ENCODE measurements around the gene EIF2A.
"Not testable (repeated sequence)": the region's sequence is repeated elsewhere in the genome, so short reads cannot be mapped to it uniquely, and the experiment has no call there.

Gene EIF2A

DNA sequence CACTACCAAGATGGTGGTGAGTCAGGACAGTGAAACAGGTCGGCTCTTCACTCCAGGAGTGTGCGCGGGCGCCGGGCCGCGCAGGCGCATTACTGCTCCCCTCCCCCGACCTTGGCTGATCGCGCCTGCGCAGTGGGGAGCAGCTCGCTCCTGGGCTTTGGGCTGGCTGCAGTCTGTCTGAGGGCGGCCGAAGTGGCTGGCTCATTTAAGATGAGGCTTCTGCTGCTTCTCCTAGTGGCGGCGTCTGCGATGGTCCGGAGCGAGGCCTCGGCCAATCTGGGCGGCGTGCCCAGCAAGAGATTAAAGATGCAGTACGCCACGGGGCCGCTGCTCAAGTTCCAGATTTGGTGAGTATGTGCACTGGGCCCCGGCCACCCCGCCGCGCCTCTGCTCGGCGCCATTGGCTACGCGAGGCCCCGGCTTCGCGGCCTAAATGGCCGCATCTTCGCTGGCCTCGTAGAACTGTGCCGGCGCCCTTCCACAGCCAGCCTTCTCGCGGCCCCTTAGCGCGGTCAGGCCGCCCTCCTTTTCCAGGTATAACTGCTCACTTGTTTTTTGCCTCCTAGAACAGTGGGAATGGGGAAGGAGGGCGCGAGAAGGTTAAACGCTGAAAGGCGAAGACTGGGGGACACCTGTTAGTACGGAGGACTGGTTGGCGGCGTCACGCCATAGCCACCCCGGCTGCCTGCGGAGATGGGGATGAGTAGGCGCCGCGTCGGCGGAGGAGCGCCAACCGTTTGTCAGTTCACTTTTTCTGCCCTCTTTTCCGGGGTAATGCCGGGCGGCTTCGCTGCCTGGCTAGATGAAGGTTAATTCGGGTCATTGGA lies 56.8 kb downstream of the EIF2A start, which contains the start of gene SELENOT:
Gene SELENOT, plus strand, starts transcription at position 169 of the 827 bp plus-strand sequence. Its CDS starts 42 bp downstream, at position 211.
- DNase-seq, result peak; percentile 93

DNA sequence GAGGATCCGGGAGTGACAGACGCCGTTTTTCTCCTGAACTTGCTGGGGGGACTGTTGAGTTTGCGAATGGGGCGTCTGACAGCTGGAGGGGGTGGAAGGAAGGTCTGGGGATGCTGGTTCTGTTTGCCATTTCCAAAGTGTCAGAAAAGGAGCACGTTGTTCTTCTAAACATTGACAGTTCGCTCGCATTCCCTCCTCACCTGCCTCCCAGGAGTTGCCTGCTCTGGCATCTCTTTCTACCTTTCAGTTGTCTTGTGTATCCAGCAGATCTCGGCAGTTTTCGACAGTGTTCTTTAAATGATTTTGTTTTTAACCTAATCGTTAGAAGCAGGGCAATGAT lies 57.4 kb downstream of the EIF2A start:
- DNase-seq, result no peak

DNA sequence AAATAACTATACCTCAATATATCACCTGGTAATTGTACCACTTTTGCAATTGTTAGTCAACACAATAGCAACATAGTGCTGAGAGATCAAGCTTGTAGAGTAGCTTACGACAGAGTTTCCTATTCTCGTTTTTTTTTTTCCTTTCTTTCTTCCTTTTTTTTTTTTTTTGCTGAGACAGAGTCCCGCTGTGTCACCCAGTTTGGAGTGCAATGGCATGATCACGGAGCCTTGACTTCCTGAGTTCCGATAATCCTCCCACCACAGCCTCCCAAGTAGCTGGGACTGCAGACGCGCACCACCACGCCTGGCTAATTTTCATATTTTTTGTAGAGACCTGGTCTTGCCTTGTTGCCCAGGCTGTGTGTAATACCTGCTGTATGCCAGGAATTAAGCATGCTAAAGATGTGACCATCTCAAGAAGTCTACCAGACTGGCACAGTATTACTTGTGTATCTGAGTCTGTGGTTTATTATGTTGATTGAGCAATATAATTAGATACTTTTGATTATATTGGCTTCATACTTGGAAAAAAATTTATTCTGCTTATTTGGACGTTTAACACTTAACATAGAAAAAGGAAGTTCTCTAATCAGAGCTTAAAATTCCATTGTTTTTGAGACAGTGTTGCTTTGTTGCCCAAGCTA lies 59.5 kb downstream of the EIF2A start:
- DNase-seq, result no peak

DNA sequence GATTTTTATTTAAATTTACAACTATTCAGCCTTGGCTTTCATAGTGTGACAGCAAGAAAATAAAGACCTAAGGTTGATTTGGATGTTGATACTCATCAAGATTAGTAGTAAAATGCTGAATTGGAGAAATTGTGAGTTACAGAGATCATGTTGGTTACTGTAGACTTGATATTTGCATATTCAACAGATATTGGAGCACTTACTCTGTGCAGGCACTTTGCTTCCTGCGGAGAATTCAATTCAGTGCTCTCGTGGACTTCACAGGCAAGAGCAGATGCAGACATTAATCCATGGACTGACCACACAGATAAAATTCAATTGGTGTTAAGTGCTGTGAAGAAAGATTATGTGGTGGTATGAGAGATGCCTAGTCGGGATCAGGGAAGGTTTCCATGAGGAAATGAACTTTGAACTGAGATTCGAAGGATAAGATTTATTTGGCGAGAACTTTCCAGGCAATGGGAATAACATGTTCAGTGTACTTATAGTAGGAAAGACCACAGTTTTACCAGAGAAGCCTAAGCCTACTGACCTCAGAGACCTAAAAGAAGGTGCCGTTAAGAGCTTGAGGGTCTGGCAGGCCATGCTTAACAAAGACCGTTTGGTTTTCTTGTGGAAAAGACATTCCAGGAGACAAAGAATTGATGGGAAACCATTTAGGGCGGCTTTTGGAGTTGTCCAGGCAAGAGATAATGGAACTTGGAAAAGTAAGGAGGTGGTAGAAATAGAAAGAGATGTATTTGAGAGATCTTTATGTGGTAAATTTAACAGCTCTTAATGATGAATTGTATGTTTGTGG lies 60.9 kb downstream of the EIF2A start:
- DNase-seq, result no peak

DNA sequence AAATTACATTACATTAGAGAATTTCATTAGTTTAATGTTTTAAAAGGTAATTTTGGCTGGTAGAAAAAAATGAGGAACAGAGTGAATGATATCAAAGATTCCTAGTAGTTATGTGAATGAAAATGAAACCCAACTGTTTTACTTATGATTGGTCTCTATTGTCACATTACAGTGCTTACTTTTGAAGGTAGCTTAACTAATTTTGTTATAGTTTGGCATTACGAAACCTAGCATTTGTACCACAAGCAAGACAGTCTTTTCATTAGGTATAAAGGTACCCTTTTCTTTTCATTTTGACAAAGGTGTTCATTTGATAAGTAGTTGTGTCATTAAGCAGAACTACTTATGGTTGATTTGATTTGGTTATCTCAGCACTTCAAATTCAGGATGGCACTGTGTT lies 63.4 kb downstream of the EIF2A start:
- no peak for DNase-seq

DNA sequence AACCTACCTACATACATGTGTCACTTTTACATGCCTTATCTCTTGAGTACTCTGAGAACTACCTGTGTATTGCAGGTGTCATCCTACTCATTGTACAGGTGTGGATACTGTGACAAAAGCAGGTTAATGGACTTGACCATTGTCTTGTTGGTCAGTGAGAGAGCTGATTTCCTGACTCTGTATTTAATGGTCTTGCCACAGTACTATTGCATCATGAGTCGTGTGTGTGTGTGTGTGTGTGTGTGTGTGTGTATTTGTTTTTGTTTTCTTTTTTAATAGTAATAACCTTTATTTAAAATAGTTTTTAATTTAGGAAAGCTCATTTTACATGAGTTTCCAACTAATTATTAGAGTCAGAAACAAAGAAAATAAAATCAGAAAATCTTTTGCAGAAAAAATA lies 64.2 kb downstream of the EIF2A start:
- no peak for DNase-seq

DNA sequence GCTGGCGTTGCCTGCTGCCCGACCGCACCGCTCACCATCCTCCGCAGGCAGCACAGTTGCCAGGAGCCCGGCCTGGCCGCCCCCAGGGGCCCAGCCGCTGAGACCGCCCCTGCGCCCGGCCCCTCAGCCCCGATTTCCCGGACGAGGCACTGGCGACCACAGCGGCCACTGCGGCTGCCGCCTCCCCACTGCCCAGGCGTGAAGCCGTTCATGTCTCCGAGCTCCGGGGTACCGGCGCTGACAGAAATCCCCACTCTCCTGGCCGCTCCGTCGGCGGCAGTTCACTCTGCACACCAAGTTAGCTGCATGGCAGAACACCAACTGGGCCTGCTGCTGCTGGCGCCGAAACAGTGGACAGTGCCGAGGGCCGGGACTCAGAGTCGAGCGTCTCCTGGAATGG lies 65.1 kb downstream of the EIF2A start:
- DNase-seq, result peak; percentile 7

DNA sequence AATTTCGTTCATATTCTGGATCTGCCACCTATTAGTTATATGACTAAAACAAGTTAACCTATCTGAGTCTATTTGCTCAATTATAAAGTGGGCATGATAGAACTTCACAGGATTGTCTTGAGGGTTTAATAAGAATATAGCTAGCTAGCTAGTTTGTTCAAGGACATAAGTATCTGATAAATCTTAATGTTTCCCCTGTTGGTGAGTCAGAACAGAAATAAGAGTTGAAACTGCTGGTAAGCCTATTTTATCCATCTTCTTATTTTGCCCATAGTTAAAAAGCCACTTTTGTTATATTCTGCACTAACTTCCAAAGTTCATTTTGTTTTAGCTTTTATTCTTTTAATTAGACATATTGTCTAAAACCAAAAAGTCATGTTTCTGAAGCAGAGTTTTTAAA lies 65.9 kb downstream of the EIF2A start:
- no peak for DNase-seq

DNA sequence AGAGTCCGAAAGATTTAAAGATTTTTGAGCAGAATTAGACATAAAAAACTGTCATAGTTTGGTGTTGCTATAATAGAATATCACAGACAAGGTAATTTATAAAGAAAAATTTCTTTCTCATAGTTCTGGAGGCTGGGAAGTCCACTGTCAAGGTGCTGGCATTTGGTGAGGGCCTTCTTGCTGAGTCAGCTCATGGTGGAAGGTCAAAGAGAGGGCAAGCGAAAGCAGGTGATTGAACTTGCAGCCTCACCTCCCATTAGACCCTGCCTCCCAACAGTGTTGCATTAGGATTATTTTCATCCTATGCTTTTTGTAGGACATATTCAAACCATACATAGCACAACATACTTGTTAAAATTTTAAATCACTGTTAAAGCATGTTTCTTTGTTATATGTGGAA lies 66.4 kb downstream of the EIF2A start:
- DNase-seq, result no peak

DNA sequence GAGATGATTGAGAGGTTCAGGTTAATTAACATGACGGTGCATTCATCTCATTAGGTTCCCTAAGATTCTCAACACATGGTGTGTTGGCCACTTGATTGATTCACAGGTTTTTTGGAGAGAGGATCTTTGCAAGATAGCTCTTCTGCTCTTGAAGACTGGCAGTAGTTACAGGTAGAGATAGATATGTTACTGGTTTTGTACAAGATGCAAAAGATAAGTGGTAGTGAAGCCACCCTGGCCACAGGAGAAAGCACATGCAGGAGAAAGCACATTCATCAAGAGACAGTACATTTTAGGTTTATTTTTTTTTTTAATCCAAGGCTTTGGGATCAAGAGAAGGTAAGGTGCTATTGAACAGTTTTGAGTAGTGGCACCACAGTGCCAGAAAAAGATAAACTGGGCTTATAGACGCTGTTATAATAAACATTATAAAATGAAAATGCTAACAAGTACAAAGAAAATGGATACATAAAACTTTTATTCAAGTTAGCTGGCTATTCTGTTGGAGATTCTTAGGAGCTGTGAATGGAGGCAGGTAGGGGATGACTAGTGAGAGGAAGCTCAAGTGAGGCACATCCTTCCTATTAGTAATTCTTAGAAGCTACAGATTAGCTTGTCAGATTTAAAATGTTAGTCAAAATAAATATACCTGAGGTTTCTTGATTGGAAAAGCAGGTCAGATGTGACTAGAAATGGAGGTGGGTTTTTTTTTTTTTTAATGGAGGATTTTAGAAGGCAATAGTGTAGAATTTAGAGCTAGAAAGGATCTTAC lies 67.3 kb downstream of the EIF2A start:
- no peak for DNase-seq

DNA sequence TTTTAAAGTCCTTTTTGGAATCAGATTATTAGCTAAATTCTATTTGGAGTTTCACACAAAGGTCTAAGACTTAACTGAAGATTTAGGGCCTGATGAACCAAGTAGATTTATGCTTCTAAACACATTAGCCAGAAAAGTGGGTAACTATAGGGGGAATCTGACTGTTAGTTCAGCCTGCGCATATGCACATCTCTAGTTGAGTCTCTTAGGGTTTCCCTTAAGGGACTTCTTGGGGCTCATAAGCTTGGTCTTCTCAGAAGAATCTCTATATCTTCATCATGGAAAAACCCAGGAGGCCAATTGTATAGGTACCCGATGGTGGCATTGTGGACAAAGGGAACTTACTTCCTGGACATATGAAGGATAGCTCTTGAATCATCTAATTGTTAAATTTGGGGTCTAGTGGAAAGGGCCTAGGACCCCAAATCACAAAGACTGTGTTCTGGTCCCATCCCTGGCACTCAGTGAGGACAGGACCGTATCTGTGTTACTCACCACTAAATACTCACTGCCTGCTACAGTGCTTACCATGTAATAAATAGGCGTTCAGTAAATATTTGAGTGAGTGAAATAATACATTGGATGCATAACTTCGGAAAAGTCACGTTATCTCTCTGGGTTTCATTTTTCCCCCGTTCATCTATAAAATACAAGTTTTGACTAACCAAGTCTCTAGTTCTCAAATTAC lies 73.6 kb downstream of the EIF2A start:
- no peak for DNase-seq

DNA sequence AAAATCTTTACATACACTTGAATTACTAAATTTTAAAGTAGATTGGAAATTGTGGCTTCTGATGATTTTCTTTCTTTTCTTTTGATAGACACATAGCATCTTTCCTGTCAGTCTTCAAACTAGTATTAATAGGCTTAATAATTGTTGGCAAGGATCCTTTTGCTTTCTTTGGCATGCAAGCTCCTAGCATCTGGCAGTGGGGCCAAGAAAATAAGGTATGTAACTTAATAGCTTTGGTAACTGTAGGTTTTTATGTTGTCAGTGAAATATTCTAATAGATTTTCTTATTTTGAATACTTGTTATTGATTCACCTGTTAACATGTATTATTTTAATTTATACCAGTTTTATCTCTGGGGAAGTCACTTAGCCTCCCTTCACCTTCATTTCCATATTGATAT lies 76.4 kb downstream of the EIF2A start:
- DNase-seq, result not testable (repeated sequence)

DNA sequence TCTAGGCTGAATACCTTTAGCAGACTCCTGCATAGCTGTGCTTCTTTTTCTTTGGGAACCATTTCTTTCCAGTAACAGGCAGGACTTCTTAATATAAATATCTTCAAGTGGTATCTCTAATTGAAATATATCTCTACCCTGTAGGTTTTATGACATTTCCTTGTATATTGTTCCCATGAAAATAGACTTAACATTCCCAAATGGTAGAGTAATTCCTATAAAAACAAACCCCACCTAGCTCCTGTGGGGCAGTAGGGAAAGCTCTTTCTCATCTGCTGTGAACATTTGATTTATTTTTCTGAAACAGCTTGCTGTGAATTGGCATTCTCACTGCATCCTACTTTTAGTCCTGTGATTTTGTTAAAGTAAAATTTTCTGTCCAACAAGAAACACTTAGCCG lies 77.4 kb downstream of the EIF2A start:
- DNase-seq, result no peak

DNA sequence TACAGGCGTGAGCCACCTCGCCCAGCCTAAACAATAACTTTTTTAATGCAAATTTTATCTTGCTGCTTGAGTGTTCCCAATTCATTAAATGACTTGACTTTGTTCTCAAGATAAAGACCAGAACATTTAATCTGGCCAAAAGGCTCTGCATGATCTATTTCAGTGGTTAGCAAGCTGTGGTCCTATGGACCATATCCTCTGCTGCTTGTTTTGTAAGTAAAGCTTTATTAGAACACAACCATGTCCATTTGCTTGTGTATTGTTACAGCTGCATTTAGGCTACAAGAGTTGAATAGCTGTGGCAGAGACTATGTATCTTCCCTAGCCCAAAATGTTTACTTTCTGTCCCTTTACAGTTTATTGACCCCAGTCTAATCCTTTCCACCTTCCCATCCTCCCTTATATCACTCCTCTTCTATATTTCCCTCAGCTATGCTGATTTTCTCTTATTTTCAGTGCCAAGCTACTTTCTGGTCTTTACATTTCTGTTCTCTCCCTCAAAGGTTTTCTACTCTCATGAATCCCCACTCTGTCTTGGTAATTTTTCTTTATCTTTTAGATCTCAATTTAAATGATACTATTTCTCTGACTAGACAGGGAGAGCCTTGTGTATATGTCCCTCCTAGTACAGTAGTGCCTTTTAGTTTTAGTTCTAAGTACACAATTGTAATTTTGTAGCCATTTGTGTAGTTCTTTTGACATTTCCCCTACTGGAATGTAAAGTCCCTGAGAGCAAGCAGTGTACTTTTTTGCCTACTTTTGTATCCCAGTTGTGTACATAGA lies 79.8 kb downstream of the EIF2A start:
- no peak for DNase-seq

DNA sequence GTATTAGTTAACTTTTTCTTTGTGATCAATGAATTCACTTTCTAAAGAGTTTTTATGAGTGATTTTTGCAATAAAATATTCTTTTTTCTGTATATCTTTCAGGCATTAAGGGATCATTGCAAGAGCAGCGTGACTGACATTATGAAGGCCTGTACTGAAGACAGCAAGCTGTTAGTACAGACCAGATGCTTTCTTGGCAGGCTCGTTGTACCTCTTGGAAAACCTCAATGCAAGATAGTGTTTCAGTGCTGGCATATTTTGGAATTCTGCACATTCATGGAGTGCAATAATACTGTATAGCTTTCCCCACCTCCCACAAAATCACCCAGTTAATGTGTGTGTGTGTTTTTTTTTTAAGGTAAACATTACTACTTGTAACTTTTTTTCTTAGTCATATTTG lies 81.0 kb downstream of the EIF2A start:
- DNase-seq, result no peak

DNA sequence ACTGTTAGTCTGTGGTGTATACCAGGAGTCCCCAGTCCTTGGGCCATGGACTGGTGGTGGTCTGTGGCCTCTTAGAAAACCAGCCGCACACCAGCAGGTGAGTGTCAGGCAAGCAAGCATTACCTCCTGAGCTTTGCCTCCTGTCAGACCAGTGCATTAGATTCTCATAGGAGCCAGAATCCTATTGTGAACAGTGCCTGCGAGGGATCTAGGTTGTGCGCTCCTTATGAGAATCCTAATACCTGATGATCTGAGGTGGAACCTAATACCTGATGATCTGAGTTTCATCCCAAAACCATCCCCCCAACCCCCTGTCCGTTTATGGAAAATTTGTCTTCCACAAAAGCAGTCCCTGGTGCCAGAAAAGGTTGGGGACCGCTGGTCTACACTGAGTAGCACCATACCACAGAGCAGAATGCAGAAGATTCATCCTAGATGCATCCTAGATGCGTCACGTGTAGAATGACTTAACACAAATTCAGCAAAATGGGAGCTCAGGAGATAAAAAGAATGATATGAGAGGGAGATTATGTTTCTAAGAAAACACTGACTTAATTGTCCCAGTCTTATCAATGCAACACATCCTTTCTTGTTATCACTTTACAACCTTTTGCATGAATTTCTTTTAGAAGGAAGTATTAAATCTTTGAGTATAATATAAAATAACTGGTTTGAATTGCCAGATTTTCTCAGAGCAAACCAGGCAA lies 85.1 kb downstream of the EIF2A start:
- no peak for DNase-seq

DNA sequence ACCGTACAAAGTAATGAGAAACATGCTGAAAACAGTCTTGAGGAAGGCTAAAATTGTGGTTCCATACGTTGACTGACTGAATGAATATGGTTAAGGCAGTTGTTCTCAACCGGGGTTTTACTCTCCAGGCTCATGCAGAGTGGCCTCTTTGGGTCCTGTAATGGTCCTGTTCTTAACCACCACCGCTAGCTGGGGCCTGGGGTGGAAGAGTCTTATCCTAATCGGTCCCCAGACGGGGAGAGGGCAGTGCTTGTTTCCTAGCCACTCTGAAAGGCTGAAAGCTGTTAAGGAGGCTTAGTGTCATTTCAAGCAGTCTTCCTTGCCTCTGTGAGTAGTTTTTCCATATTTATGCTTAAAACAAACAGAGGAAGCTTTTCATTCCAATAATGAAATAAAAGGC lies 88.5 kb downstream of the EIF2A start:
- no peak for DNase-seq

DNA sequence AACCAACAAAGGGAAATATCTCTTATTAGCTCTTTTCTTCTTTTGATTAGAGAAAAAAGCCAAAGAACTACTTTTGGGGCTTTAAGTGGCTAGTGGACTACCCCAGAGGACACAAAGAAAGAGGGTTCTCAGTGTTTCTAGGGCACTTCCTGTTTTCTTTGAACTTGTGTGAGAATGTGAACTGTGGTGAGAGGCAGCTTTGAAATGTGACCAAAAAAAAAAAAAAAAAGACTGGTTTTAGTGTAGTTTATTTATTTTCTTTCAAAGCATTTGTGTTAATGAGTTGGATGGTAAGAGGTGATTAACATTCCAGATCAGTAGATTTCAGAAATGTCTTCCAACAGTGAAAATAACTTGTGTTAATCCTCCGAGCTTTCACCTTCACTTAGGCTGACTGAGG lies 88.9 kb downstream of the EIF2A start:
- no peak for DNase-seq

All from activated gamma-delta T cell (primary cell).